Neural crest cell (in vitro differentiated cells): ENCODE measurements around the gene FAM110D. TPM values are rescaled to one million over a fixed set of nuclear protein-coding genes. Genes with fewer than 3 reads are reported as not detected.

ENCODE experiments used
- DNase-seq: peaks from one replicate; pipeline ENCODE4 v3.0.0; 2021; ENCODE audit warnings: low read depth, mixed read lengths, low spot score
- H3K27ac Mint-ChIP-seq: one replicate; pipeline ENCODE4 v1.8.0; 2021; ENCODE audit warnings: mild to moderate bottlenecking, mixed read lengths; ENCODE audit not compliant: unreplicated experiment
- H3K27me3 Mint-ChIP-seq: 2 replicates; pipeline ENCODE4 v1.8.0; 2021; ENCODE audit warnings: low read depth, mild to moderate bottlenecking, mixed read lengths
- H3K36me3 Mint-ChIP-seq: 2 replicates; pipeline ENCODE4 v1.8.0; 2021; ENCODE audit warnings: low read depth, mild to moderate bottlenecking, mixed read lengths
- H3K4me1 Mint-ChIP-seq: 2 replicates; pipeline ENCODE4 v1.8.0; 2021; ENCODE audit warnings: mixed read lengths
- H3K4me3 Mint-ChIP-seq: one replicate; pipeline ENCODE4 v1.8.0; 2021; ENCODE audit warnings: mild to moderate bottlenecking, mixed read lengths
- H3K9me3 Mint-ChIP-seq: 2 replicates; pipeline ENCODE4 v1.8.0; 2021; ENCODE audit warnings: mixed read lengths
- CTCF ChIP-seq: fragments of 200-600 bp; sonication (generic); conservative IDR thresholded peaks from 2 replicates; pipeline ENCODE4 v1.5.0; 2021; ENCODE audit warnings: antibody characterized with exemption, mild to moderate bottlenecking
- total RNA-seq: library from RNA; stranded (reverse); gene quantifications from 2 replicates; pipeline ENCODE4 v1.2.1, GENCODE V29; 2021

Gene FAM110D
- total RNA-seq, 1 donor from 2014 or later: 1.2 TPM

GRCh38 chr1:26112407-26112775 is 46.5 kb upstream of the FAM110D start:
- H3K36me3 Mint-ChIP-seq: no peaks in the 10 kb centered on the region
- no peak for TF ChIP-seq CTCF
- no peaks in the 10 kb centered on the region for H3K9me3 Mint-ChIP-seq
- peak overlapping the region; percentile 95 for H3K4me3 Mint-ChIP-seq
- H3K4me1 Mint-ChIP-seq: peaks cover 29% of the 10 kb centered on the region
- DNase-seq: no peak
- H3K27ac Mint-ChIP-seq: peak overlapping the region; percentile 86
- H3K27me3 Mint-ChIP-seq: no peaks in the 10 kb centered on the region

- DNase-seq: no peak
- H3K27ac Mint-ChIP-seq: no peak overlapping the region
- H3K36me3 Mint-ChIP-seq: no peaks in the 10 kb centered on the region
- H3K4me3 Mint-ChIP-seq: peak overlapping the region; percentile 75
- no peak for TF ChIP-seq CTCF
- H3K9me3 Mint-ChIP-seq: no peaks in the 10 kb centered on the region
- peaks cover 29% of the 10 kb centered on the region for H3K4me1 Mint-ChIP-seq
- H3K27me3 Mint-ChIP-seq: no peaks in the 10 kb centered on the region
Observed at GRCh38 chr1:26114165-26114927, 44.5 kb upstream of the FAM110D start.

GRCh38 chr1:26119892-26120608 is 38.8 kb upstream of the FAM110D start:
- TF ChIP-seq CTCF: no peak
- Mint-ChIP-seq H3K4me1 (no peaks in the 10 kb centered on the region), H3K27ac (no peak overlapping the region), H3K4me3 (no peak overlapping the region), H3K9me3 (no peaks in the 10 kb centered on the region), H3K27me3 (no peaks in the 10 kb centered on the region), H3K36me3 (no peaks in the 10 kb centered on the region)
- no peak for DNase-seq

GRCh38 chr1:26121854-26122773 is 36.8 kb upstream of the FAM110D start:
- no peak for DNase-seq
- H3K27ac Mint-ChIP-seq: no peak overlapping the region
- no peak for TF ChIP-seq CTCF
- no peaks in the 10 kb centered on the region for H3K36me3 Mint-ChIP-seq
- no peaks in the 10 kb centered on the region for H3K9me3 Mint-ChIP-seq
- H3K4me1 Mint-ChIP-seq: no peaks in the 10 kb centered on the region
- no peak overlapping the region for H3K4me3 Mint-ChIP-seq
- no peaks in the 10 kb centered on the region for H3K27me3 Mint-ChIP-seq
